ENCODE data around the gene COL7A1. TPM values are rescaled to one million over a fixed set of nuclear protein-coding genes. Genes with fewer than 3 reads are reported as not detected.

The COL7A1 gene
- total RNA-seq, 1 donor from 2014 or later = 1.5 TPM

DNA sequence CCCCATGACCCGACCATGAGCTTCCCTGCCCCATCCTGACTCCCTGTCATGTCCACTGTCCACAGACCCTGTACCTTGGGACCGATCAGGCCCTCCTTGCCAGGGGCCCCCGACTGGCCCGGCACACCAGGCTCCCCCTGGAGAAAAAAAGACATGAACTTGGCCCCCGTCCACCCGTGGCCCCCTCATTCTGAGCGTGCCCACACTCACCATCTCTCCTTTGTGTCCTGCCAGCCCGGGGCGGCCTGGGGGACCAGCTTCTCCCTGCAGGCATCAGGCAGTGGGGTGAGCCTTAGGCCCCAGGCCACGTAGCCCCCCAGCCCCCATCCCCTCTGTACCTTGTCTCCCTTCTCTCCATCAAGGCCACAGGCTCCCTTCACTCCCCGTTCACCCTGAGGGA, 27.6 kb downstream of the COL7A1 start:
- intact Hi-C loops (cut with micrococcal nuclease) = no loop called here
- Mint-ChIP-seq H3K27me3 (no peaks in the 10 kb centered on the region), H3K4me1 (no peaks in the 10 kb centered on the region), H3K9me3 (no peaks in the 10 kb centered on the region), H3K4me3 (no peak overlapping the region), H3K36me3 (ENCODE audit: low read depth) (no peaks in the 10 kb centered on the region), H3K27ac (no peak overlapping the region)
- TF ChIP-seq, protein P1, sequence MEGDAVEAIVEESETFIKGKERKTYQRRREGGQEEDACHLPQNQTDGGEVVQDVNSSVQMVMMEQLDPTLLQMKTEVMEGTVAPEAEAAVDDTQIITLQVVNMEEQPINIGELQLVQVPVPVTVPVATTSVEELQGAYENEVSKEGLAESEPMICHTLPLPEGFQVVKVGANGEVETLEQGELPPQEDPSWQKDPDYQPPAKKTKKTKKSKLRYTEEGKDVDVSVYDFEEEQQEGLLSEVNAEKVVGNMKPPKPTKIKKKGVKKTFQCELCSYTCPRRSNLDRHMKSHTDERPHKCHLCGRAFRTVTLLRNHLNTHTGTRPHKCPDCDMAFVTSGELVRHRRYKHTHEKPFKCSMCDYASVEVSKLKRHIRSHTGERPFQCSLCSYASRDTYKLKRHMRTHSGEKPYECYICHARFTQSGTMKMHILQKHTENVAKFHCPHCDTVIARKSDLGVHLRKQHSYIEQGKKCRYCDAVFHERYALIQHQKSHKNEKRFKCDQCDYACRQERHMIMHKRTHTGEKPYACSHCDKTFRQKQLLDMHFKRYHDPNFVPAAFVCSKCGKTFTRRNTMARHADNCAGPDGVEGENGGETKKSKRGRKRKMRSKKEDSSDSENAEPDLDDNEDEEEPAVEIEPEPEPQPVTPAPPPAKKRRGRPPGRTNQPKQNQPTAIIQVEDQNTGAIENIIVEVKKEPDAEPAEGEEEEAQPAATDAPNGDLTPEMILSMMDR (IDR thresholded peaks at IDR 0.05) = no peak
- CTCF ChIA-PET = no interaction called here
- POLR2A ChIA-PET = no interaction called here
- ATAC-seq (ENCODE audit: low read depth) = no peak
- DNase-seq = no peak

GRCh38 chr3:48567090-48567489, 28.0 kb downstream of the COL7A1 start:
- TF ChIP-seq, protein P1 (IDR thresholded peaks at IDR 0.05) = no peak
- intact Hi-C loops (cut with micrococcal nuclease) = no loop called here
- Mint-ChIP-seq H3K27ac (no peak overlapping the region), H3K4me1 (no peaks in the 10 kb centered on the region), H3K27me3 (no peaks in the 10 kb centered on the region), H3K36me3 (ENCODE audit: low read depth) (no peaks in the 10 kb centered on the region), H3K4me3 (no peak overlapping the region), H3K9me3 (no peaks in the 10 kb centered on the region)
- POLR2A ChIA-PET = no interaction called here
- DNase-seq (no peak), ATAC-seq (ENCODE audit: low read depth) (no peak)
- CTCF ChIA-PET = no interaction called here

DNA sequence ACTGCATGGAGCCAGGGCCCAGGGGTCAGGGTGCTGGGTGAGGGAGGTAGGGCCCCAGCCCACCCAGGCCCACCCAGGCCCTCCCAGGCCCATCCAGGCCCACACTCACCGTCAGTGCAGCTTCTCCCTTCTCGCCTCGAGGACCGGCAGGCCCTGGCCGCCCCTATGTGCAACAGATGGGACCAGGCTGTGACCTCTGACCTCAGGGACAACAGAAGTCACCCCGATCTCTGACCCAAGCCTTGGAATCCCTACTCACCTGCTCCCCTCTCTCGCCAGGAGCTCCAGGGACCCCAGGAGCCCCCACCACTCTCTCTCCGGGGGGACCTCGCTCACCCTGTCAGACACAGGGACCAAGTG, 28.7 kb downstream of the COL7A1 start:
- H3K4me1 Mint-ChIP-seq = no peaks in the 10 kb centered on the region
- no peak for DNase-seq
- no peaks in the 10 kb centered on the region for H3K27me3 Mint-ChIP-seq
- H3K36me3 Mint-ChIP-seq (ENCODE audit: low read depth) = no peaks in the 10 kb centered on the region
- no peak overlapping the region for H3K27ac Mint-ChIP-seq
- H3K4me3 Mint-ChIP-seq = no peak overlapping the region
- TF ChIP-seq, protein P1 (IDR thresholded peaks at IDR 0.05) = no peak
- CTCF ChIA-PET = no interaction called here
- intact Hi-C loops (cut with micrococcal nuclease) = no loop called here
- POLR2A ChIA-PET = no interaction called here
- no peaks in the 10 kb centered on the region for H3K9me3 Mint-ChIP-seq
- no peak for ATAC-seq (ENCODE audit: low read depth)

DNA sequence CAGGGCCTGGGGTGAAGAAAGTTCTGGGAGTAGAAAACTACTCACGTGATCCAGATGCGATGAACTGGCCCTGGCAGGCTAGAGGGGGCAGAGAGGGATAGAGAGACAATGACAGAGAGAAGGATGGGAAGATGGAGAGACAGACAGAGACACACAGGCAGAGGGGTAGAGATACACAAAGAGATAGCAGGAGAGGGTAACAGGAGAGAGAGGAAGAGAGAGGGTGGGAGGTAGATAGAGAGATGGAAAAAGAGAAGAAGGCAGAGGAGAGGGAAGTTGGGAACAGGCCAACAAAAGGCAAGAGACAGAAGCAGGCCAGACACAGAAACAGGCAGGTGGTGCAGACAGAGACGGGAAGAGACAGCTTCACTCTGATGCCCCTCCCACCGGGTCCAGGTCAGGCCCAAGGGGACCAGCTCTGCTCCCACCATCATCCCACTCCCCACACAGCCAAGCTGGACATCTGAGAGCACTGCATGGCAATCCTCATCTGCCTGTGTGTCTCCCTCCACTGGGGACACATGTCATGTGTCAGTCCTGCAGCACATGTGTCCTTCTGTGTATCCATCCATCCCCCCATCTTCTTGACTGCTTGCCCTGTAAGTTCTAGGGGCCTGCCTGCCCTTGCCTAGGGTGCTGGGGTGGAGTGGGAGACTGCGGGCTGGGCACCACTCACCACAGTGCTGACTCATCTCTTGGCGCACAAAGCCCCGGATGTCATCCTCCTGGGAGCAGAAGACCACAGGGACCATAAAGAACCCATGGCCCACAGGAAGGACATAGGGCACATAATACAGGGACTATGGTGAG, 29.3 kb downstream of the COL7A1 start:
- H3K27ac Mint-ChIP-seq = no peak overlapping the region

DNA sequence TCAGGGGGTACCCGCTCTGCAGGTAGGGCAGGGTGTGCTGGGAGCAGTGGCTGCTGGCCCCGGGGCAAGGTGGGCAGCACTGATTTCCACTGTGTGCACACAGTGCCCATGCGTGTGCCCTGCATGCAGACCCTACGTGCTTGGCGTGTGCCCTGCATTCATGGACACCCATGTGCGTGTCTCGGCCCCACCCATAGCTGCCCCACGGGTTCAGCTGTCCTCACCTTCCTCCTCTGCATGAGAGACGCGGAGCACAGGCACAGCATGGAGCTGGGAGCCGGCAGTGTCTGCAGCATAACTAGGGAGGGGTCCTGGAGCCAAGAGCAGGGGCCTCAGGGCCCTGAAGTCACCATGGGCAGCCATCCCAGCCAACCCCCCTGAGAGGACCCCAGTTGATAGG, 29.9 kb downstream of the COL7A1 start:
- no peaks in the 10 kb centered on the region for H3K36me3 Mint-ChIP-seq (ENCODE audit: low read depth)
- H3K4me3 Mint-ChIP-seq = no peak overlapping the region
- intact Hi-C loops (cut with micrococcal nuclease) = no loop called here
- POLR2A ChIA-PET = no interaction called here
- no peak for ATAC-seq (ENCODE audit: low read depth)
- no peaks in the 10 kb centered on the region for H3K9me3 Mint-ChIP-seq
- TF ChIP-seq, protein P1 (IDR thresholded peaks at IDR 0.05) = no peak
- H3K27ac Mint-ChIP-seq = no peak overlapping the region
- no peak for DNase-seq
- CTCF ChIA-PET = no interaction called here
- no peaks in the 10 kb centered on the region for H3K27me3 Mint-ChIP-seq
- H3K4me1 Mint-ChIP-seq = peaks cover 9% of the 10 kb centered on the region

More for the DNA sequence above, 29.3 kb downstream of the COL7A1 start:
- ATAC-seq (ENCODE audit: low read depth) (no peak), DNase-seq (no peak)
- peaks cover 3% of the 10 kb centered on the region for H3K4me1 Mint-ChIP-seq
- H3K36me3 Mint-ChIP-seq (ENCODE audit: low read depth) = no peaks in the 10 kb centered on the region
- intact Hi-C loops (cut with micrococcal nuclease) = no loop called here
- no peaks in the 10 kb centered on the region for H3K27me3 Mint-ChIP-seq
- ChIA-PET POLR2A (no interaction called here), CTCF (no interaction called here)
- H3K4me3 Mint-ChIP-seq = no peak overlapping the region
- TF ChIP-seq, protein P1 (IDR thresholded peaks at IDR 0.05) = no peak
- no peaks in the 10 kb centered on the region for H3K9me3 Mint-ChIP-seq
